Kidney tubule cell (primary cell): ENCODE data around the gene EXOC4.
"Not testable (repeated sequence)": the region's sequence is repeated elsewhere in the genome, so short reads cannot be mapped to it uniquely, and the experiment has no call there.

Experiments
- DNase-seq: peaks from one replicate; pipeline ENCODE4 v3.0.0-alpha.2; 2018; ENCODE audit warnings: low spot score

The EXOC4 gene

DNA sequence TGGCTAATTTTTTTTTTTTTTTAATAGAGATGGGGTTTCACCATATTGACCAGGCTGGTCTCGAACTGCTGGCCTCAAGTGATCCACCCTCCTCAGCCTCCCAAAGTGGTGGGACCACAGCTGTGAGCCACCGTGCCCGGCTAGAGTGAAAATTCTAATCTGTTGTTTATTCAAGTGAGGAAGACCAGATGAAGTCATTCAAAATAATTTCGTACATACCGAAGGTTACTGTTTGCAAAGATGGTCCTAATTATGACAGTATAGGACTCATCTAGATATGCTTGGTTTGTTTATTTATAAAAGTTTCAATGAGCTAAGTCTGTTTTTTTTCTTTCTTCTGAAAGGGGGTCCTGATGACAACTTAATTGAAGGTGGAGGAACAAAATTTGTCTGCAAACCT is 376.8 kb downstream of the EXOC4 start:
- no peak for DNase-seq

DNA sequence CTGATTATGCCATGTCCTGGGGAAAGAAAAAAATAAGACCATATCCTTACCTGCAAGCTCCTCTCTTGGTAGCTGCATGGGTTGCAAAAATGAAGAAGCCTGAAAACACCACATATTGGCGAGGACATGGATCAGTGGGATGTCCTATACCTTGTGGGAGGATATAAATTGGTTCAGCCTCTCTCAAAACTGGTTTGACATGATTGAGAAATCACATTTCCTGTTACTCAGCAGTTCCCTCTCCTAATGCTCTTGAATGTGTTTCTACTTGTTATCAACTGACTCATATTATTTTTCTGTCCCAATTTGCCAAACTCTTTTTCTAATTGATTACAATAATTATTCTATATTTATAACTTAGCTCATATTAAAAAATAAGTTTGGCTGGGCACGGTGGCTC is 380.2 kb downstream of the EXOC4 start:
- DNase-seq, result peak; percentile 24

DNA sequence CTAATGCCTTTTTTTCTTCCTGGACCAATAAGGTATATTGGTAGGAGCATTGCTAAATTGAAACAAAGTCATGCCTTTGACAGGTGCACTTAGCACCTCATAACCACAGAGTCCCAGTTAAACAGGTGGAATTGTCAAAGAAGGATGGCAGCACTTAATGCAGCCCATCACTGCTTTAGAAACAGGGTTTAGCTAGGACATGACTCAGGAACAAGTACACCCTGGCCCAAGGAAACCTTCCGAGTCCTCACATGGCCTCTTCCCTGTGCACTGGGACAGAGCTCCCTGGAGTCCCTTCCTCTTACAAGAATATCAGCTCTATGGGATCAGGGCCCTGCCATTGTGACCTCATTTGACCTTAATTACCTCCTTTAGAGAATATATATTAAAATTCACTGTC is 382.7 kb downstream of the EXOC4 start:
- DNase-seq, result no peak

DNA sequence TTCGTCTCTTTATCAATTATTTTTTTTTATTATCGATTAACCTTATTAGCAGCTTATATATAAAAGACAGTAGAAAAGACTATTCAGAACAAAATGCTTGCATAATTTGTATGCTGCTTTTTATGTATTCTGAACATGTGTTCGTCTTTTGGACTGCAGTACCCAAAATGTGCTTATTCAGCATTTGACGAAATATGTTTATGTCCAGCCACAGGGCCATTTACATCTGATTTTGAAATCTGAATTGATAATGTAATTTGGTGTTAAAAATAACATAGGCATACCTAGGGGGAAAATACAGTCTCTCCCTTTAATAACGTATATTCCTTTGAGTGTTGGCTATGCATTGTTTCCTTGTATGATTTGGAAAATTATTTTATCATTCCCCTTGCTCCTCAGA is 386.0 kb downstream of the EXOC4 start:
- no peak for DNase-seq

DNA sequence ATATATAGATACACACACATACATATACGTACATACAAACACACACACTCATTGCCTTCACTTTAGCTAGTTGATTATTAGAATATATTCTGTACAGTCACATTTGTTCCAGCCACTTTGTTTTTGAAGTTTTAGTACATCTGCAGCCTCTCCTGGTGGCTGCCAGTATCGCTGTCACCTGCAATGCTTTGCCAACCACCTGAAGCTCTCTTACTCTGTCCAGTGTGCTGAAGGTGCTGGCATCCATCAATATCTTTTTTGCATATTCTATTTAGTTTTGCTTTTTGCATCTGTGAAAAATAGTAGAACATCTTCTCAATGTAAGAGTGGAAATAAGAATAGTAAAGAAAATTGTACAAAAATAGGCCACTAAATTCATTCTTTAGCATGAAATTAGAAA is 388.6 kb downstream of the EXOC4 start:
- no peak for DNase-seq

DNA sequence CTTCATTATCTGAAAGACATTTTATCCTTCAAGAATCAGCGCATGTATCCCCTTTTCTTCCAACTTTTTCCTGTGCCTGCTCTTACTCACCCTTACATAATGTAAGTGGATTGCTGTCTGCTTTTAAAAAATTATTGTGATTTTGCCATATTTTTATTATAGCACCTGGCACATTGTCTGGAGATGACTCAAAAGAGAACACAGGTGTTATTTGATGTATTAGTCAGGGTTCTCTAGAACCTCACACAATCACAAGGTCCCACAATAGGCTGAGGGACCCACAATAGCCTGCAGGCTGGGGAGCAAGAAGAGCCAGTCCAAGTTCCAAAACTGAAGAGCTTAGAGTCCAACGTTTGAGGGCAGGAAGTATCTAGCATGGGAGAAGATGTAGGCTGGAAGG is 390.0 kb downstream of the EXOC4 start:
- no peak for DNase-seq

DNA sequence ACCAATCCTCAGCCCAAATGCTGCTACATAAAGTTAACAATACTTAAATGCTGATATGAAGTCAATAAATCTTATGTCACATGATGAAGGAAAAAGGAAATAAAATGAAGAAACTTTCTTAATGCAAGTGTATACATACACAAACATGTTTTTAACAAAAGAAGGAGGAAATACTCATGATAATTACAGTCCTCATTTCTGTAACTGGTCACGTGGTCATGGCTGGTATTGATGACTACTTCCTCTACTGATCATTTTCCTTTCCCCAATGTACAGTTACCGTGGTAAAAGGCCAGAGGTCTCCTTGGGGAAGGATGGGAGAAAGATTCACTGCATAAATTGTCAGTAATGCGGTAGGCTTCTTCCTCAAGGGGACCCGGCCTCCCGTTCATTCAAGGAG is 390.8 kb downstream of the EXOC4 start:
- DNase-seq, result not testable (repeated sequence)

DNA sequence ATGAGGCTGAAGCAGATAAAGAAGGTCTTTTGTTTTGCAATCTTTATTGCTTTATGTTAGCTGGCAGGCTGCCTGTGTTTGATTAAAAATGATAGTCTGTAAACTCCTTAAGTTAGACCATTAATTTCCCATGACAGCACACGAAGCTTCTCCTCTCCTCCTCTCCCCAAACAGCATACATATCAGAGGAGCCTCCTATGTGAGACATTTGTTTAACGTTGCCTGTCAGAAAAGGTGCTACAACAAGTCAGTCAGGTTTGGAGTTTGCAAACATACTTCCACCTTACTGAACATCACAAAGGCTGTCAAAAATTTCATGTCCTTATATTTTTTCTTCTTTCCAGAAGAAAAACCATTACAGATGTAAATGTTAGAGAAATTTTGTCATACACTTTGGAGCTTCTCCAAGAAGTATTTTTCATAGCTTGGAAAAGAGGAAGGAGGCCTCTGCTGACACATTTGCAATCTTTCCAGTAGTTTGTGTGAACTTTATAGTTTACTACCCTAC is 393.1 kb downstream of the EXOC4 start:
- DNase-seq, result no peak

DNA sequence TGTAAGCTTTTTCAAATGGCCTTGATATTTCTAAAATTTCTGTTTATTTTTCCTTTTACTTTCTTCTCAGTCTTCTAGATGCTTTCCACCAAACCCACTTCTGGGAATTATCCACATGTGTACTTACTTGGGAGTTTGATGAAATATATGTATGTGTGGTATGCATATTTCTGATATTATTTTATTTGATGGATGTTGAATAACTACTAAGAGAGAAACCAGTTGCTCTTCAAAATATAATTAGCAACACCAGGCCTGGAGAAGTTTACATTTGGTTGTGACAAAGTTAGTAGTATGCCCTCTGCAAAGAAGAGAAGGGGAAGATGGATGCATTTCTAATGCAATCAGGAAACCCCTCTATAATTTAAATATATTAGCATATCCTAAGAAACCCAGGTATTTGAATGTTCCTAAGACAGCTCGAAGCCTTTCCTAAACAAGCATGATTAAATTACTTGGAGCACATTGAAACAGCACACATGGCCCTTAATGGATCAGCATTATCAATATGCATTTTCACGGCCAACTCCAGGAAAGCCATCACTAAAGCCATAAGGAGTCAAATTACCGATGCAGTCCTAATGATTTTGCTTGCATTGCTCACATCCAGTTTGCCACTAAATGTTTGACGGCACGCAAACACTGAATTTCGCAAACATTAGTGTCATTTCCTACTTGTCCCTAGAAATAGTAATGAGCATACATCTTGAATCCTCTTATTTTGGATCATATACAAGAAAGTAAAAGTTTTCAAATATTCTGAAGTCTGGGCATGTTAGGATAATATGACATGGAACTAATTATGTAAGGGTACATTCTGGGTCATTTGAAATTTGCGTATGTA is 393.8 kb downstream of the EXOC4 start:
- DNase-seq, result no peak

DNA sequence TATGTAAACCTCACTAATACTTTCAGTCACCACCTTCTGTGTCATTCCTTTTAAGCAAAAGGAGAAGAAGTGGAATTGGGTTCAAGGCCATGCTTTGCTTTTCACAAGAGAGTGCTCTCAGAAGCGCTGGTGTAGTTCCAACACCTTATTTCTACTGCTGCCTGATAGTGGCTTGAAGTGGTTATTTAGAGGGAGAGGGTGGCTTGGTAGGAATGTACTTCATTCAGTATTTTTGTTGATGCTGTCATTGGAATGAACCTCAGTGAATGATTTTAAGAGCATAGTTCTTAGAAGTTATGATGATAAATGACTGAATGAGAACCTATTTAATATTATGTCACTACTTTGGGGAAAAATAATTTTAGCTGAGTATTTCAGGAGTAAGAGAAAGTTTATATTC is 396.7 kb downstream of the EXOC4 start:
- DNase-seq, result no peak

DNA sequence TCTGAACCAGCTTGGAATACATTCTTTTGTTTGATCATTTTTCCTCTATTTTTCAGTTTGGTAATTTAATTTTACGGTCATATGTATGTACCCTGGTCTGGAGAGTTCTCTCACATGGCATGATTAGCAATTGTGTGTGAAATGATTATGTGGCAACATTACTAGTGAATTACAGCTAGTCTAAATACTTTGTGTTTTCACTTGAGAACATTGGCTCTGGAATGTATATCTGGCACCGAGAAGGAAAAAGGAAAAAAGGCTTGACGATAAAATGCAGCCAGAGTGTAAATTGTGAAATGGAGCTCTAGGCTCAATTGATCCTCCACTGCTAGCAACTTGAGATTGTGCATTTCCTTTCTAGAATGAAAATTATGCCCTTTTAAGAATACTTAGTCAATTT is 397.2 kb downstream of the EXOC4 start:
- no peak for DNase-seq

DNA sequence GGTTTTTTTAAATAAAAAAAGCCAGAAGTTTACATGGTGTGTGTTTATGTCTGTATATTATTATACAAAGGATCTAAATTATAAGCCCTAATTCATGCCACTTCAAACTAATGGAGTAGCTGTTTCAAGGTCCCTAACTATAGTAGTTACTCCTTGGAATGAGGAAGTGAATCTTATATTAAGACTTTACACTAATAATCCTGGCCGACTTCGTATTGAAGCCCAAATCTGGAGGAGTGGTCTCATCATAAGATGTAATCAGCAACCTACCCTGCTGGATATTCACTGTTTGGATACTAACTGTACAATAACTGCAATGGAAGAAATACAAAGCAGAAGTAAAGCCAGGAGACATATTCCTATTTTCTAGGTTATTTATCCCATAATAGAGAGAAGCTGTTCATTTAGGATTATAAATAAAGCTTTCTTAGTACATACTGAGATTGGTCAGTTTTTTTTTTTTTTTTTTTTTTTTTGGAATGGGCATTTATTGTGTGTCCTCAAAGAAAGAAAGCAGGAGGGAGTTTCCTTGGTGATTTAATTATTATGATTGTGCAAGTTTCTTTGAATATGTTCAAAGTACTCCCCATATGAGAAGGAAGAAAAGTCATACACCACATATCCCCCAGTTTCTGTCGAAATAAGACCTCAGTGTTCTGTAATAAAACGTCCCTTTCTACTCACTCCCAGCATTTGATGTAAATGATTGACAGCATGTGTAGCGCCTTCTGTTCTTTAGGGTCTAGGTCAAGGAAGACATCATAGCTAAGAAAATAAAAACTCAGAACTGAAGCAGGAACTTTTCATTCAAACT is 397.8 kb downstream of the EXOC4 start:
- DNase-seq, result peak; percentile 13

DNA sequence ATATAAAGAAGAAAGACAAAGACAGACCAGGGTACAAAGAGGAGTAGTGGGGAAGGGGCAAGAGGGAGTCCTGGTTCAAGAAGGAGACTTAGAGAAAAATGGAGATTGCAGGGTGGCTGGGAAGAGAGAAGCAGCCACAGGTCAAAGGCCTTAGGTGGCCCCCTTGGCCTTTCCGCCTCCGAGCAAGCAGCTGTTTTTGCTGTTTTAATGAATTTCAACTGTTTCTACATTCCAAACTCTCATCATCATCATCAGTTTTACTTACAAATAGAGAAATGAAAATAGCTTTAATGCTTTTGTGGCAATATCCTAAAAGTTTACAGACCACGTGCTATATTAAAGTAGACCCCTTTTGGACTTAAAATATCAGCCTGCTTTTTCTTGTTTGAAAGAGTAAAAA is 399.7 kb downstream of the EXOC4 start:
- DNase-seq, result no peak

DNA sequence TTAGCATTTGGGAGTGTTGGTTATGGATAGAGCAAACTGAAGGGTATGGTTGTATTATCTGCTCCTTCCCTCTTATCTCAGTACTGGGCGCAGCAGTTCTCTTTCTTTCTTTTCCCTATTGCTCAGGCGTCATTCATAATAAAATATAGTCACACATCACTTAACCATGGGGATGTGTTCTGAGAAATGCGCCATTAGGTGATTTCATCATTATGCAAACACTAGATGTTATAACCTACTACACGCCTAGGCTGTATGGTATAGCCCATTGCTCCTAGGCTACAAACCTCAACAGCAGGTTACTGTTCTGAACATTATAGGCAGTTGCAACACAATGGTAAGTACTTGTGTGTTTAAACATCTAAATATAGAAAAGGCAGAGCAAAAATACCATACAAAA is 401.7 kb downstream of the EXOC4 start:
- DNase-seq, result no peak

DNA sequence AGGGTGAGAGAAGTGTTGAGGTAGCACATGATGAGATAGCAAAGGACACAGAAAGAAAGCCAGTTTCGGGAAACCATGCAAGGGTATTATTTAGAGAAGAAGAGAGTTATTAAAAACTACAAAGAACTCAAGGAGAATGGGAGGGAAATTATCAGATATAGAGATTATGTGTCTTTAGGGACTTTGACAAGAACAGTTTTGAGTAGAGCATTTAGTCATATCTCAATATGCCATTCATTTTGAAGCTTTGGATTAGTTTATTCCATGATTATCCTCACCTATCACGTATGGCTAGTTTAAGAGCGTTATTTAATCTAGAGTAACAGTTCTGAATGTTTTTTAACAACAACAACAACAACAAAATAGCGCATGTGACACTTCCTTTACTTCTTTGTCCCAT is 409.4 kb downstream of the EXOC4 start:
- no peak for DNase-seq

DNA sequence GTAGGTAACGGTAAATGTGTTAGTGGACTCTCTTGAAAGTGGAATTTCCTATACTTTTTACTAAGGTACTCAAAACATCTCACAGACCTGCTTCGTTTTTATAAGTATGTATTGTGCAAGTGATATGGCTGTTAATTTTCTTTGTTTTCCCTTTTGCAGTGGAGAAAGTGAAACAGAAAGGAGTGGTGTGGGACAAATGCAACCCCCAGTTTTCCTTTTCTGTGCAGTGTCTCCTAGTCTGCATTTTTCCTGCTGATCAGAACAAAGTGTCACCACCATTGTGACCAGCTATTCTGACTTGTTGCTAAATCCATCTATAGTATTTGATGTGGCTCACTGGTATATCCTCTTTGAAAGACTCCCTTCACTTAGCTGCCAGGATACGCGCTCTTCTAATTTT is 410.0 kb downstream of the EXOC4 start:
- DNase-seq, result no peak

DNA sequence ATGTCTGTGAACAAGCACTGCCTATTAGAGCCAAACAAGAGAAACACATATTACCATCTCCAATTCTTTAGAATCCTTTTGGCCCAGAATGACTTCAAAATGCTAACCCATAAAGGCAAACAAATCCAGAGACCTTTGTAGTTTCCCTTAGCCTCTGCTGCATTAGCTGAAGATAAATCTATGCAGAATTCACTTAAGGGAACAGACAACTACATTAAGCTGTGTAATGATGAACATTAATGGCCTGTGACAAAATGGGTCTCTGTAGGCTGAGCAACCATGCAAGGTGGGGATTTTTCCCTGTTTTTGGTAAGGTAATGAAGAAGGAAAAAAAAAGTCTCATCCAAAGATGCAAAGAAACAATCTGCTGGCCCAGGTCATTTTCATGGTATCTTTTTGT is 411.6 kb downstream of the EXOC4 start:
- no peak for DNase-seq

DNA sequence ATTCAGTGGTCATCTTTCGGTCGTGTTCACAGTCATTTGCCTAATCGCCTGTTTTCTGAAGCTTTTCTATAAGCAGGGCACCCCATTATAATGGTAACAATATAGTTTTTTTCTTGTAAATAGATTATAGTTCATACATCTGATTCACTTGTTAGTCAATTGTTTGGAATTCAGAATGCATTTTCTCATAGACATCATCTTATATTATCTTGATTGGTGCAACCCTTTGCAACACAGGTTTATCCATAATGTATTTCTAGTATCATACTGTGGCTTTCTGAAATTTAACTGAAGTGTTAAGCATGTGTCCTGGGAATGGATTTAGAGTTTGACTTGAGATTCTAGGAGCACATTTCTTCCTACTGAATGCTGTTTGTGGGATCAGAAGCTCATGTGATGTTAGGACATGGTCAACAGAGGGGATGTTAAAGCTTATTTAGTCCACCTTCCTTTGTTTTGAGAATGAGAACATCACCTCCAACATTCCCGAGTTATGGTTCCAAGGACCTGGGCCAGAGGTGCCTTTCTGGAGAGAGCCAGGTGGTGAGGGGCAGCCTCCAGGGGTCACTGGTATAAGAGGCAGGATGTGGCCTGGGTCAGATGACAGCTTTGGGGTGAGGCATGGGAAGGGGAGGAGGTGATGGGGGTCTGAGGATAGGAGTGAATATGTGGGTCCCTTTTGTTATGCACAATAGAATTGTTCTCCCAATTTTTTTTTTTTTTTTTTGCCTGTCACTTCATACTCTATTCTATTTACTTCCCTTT is 415.6 kb downstream of the EXOC4 start:
- DNase-seq, result no peak

DNA sequence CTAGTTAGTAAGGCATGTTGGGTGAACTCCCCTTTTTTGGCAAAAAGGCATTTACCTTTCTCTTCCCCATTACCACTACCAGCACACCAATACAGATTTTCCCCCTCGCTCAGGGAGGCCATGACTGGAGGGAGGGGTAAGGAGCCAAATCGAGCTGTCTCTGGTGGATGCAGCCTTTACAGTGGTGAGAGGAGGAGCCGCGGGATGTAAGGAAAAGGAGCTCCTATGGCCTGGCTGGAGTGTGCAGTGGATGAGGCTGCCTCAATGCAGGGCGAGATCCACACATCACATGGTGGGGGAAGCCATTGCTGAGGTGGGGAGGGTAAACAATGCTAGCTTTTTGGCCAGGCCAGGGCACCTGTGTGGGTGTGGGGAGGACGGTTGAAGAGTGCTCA is 416.2 kb downstream of the EXOC4 start:
- no peak for DNase-seq

DNA sequence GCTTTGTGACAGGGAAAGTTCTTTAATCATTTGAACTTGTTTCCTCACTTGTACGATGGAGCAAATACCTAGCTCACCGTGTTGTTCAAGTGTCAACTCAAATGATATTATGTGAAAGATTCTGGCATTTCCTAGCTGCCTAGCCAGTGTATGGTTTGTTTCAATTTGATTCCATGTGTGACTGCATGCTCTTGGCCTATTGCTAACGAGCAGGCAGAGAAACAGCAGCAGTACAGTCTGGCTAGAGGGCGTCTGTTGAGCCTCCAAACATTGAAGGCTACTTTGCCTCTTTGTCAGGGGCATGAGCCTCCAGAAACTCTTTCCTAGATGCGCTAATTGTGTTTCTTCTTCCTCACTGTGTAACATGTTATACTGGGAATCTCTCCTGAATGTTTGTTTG is 417.4 kb downstream of the EXOC4 start:
- no peak for DNase-seq

DNA sequence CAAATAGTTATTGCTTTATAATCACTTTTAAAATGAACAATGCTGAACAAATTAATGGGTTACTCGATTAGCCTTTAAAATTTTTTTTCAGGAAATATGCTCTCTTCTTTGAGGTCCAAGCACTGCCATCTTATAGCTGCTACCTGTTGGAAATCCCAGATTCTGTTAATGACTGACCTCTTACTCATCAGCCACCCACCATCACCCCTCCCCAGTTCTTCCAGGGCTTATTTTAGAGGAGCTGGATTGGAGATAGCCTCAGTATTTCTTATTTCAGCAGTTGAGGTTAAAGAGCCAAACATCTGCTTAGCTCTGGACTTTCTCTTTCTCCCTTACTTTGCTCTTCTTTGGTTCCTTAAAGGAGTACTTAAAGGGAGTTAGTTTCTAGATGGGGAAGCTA is 420.0 kb downstream of the EXOC4 start:
- DNase-seq, result peak; percentile 73

DNA sequence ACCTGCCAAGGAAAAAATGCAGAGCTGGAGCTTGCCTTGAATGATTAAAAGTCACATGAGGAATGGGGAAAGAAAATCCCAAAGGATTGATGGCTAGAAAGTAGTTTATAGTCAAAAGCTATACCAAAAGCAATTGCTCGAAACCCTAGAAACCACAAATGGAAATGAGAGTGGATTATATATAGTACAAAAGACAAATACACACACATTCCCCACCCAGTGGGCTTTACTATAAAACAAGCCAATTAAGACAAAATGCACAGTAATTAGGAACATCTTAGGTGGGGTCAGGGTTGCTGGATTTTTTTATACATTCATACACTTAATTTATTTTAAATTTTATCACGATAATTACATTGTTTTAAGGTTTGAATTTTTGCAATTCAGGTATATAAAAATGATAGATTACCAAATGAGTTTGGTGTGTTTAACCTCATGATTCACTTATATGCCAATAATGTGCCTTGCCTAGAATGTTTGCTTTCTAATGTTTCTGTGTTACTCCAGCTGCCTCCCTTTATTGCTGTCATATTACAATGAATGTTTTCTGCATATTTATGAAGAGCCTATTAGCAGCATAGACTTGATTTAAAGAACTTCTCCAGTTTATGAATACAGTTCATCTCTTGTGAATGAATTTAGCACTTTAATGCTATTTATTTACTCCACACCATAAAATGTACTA is 421.3 kb downstream of the EXOC4 start:
- no peak for DNase-seq
